Measurements from ENCODE around the gene CSNK2A3. TPM values are rescaled to one million over a fixed set of nuclear protein-coding genes. Genes with fewer than 3 reads are reported as not detected.
A peak's percentile ranks its signal among the peaks of the same experiment; 100 is the strongest.

CSNK2A3 gene
- total RNA-seq, 1 donor from 2014 or later: 2.7 TPM

- peak overlapping the region; percentile 69 for H3K4me2 ChIP-seq (ENCODE audit: low read length)
- H3K4me3 Mint-ChIP-seq (ENCODE audit: unreplicated experiment): peak overlapping the region; percentile 34
- H3K4me3 ChIP-seq (ENCODE audit: insufficient read depth, low read depth, low read length): peak overlapping the region; percentile 12
- peak; percentile 88 for FAIRE-seq
- peak overlapping the region; percentile 66 for H3K9ac ChIP-seq (ENCODE audit: low read length)
- no peaks in the 10 kb centered on the region for H3K79me2 ChIP-seq (ENCODE audit: insufficient read depth, low read length)
- peak overlapping the region; percentile 71 for H3K27ac ChIP-seq (ENCODE audit: low read depth, low read length)
- H3K27me3 ChIP-seq (ENCODE audit: insufficient read depth, low read length): peaks cover 4% of the 10 kb centered on the region
- H3K9me3 Mint-ChIP-seq (ENCODE audit: unreplicated experiment): no peaks in the 10 kb centered on the region
- no peaks in the 10 kb centered on the region for H4K20me1 ChIP-seq (ENCODE audit: insufficient read depth, low read length)
- no peaks in the 10 kb centered on the region for H3K36me3 ChIP-seq (ENCODE audit: insufficient read depth, low read length)
- peak overlapping the region; percentile 97 for H3K27ac Mint-ChIP-seq (ENCODE audit: unreplicated experiment)
- H3K9me3 ChIP-seq (ENCODE audit: insufficient read depth, low read depth, low read length): no peaks in the 10 kb centered on the region
- TF ChIP-seq CTCF (IDR thresholded peaks at IDR 0.05; ENCODE audit: insufficient read depth, low read depth, low read length) (no peak), EZH2 (IDR thresholded peaks at IDR 0.05; ENCODE audit: insufficient read depth, low read length) (no peak)
- peaks cover 17% of the 10 kb centered on the region for H3K4me1 Mint-ChIP-seq (ENCODE audit: low read depth, unreplicated experiment)
- peaks cover 29% of the 10 kb centered on the region for H3K27me3 Mint-ChIP-seq (ENCODE audit: low read depth, unreplicated experiment)
- DNase-seq (ENCODE audit: low read depth): peak; percentile 95
- H3K4me1 ChIP-seq (ENCODE audit: insufficient read depth, low read length): peaks cover 24% of the 10 kb centered on the region
- H3K36me3 Mint-ChIP-seq (ENCODE audit: low read depth, unreplicated experiment): peaks cover 6% of the 10 kb centered on the region
- H2AFZ ChIP-seq (ENCODE audit: low read depth, low read length): peak overlapping the region; percentile 33
These were observed 43.4 kb upstream of the CSNK2A3 start for GRCh38 chr11:11396301-11397035.

GRCh38 chr11:11395126-11395525 is 42.1 kb upstream of the CSNK2A3 start:
- no peaks in the 10 kb centered on the region for H3K79me2 ChIP-seq (ENCODE audit: insufficient read depth, low read length)
- H3K4me1 Mint-ChIP-seq (ENCODE audit: low read depth, unreplicated experiment): peaks cover 17% of the 10 kb centered on the region
- H3K4me3 ChIP-seq (ENCODE audit: insufficient read depth, low read depth, low read length): no peak overlapping the region
- H3K27ac ChIP-seq (ENCODE audit: low read depth, low read length): no peak overlapping the region
- H3K9me3 ChIP-seq (ENCODE audit: insufficient read depth, low read depth, low read length): no peaks in the 10 kb centered on the region
- no peak overlapping the region for H3K4me2 ChIP-seq (ENCODE audit: low read length)
- H2AFZ ChIP-seq (ENCODE audit: low read depth, low read length): no peak overlapping the region
- TF ChIP-seq CTCF (IDR thresholded peaks at IDR 0.05; ENCODE audit: insufficient read depth, low read depth, low read length) (no peak), EZH2 (IDR thresholded peaks at IDR 0.05; ENCODE audit: insufficient read depth, low read length) (no peak)
- DNase-seq (ENCODE audit: low read depth) (no peak), FAIRE-seq (no peak)
- peaks cover 2% of the 10 kb centered on the region for H3K36me3 Mint-ChIP-seq (ENCODE audit: low read depth, unreplicated experiment)
- peak overlapping the region; percentile 97 for H3K27ac Mint-ChIP-seq (ENCODE audit: unreplicated experiment)
- no peaks in the 10 kb centered on the region for H4K20me1 ChIP-seq (ENCODE audit: insufficient read depth, low read length)
- H3K27me3 ChIP-seq (ENCODE audit: insufficient read depth, low read length): peaks cover 9% of the 10 kb centered on the region
- H3K4me3 Mint-ChIP-seq (ENCODE audit: unreplicated experiment): no peak overlapping the region
- H3K27me3 Mint-ChIP-seq (ENCODE audit: low read depth, unreplicated experiment): peaks cover 23% of the 10 kb centered on the region
- no peak overlapping the region for H3K9ac ChIP-seq (ENCODE audit: low read length)
- peaks cover 2% of the 10 kb centered on the region for H3K9me3 Mint-ChIP-seq (ENCODE audit: unreplicated experiment)
- peaks cover 25% of the 10 kb centered on the region for H3K4me1 ChIP-seq (ENCODE audit: insufficient read depth, low read length)
- no peaks in the 10 kb centered on the region for H3K36me3 ChIP-seq (ENCODE audit: insufficient read depth, low read length)

- H3K4me2 ChIP-seq (ENCODE audit: low read length): no peak overlapping the region
- H3K4me1 ChIP-seq (ENCODE audit: insufficient read depth, low read length): peaks cover 25% of the 10 kb centered on the region
- no peak for FAIRE-seq
- H3K9me3 ChIP-seq (ENCODE audit: insufficient read depth, low read depth, low read length): no peaks in the 10 kb centered on the region
- H4K20me1 ChIP-seq (ENCODE audit: insufficient read depth, low read length): no peaks in the 10 kb centered on the region
- H3K4me3 Mint-ChIP-seq (ENCODE audit: unreplicated experiment): no peak overlapping the region
- DNase-seq (ENCODE audit: low read depth): no peak
- no peak overlapping the region for H3K4me3 ChIP-seq (ENCODE audit: insufficient read depth, low read depth, low read length)
- peaks cover 2% of the 10 kb centered on the region for H3K9me3 Mint-ChIP-seq (ENCODE audit: unreplicated experiment)
- no peak overlapping the region for H3K27ac Mint-ChIP-seq (ENCODE audit: unreplicated experiment)
- H3K27me3 ChIP-seq (ENCODE audit: insufficient read depth, low read length): peaks cover 11% of the 10 kb centered on the region
- no peak overlapping the region for H2AFZ ChIP-seq (ENCODE audit: low read depth, low read length)
- peaks cover 19% of the 10 kb centered on the region for H3K27me3 Mint-ChIP-seq (ENCODE audit: low read depth, unreplicated experiment)
- TF ChIP-seq EZH2 (IDR thresholded peaks at IDR 0.05; ENCODE audit: insufficient read depth, low read length) (no peak), CTCF (IDR thresholded peaks at IDR 0.05; ENCODE audit: insufficient read depth, low read depth, low read length) (no peak)
- H3K27ac ChIP-seq (ENCODE audit: low read depth, low read length): no peak overlapping the region
- H3K4me1 Mint-ChIP-seq (ENCODE audit: low read depth, unreplicated experiment): peaks cover 17% of the 10 kb centered on the region
- H3K36me3 Mint-ChIP-seq (ENCODE audit: low read depth, unreplicated experiment): peaks cover 2% of the 10 kb centered on the region
- H3K79me2 ChIP-seq (ENCODE audit: insufficient read depth, low read length): no peaks in the 10 kb centered on the region
- no peaks in the 10 kb centered on the region for H3K36me3 ChIP-seq (ENCODE audit: insufficient read depth, low read length)
- H3K9ac ChIP-seq (ENCODE audit: low read length): no peak overlapping the region
These were observed 41.2 kb upstream of the CSNK2A3 start for GRCh38 chr11:11394241-11394640.

Data from astrocyte (in vitro differentiated cells and primary cell).